Testis (tissue), 2 donors: ENCODE results near the gene GSDME.

Experiments
- CTCF ChIP-seq, 3 experiments: fragments of 450-650 bp in 2 of 3; fragments of 200-600 bp in 1 of 3; sonication (generic) in 1 of 3; IDR thresholded peaks; one replicate each; pipeline ENCODE4 v1.5.1; 2016 to 2019; ENCODE audit warnings: antibody characterized with exemption in 3 of 3, mild to moderate bottlenecking in 2 of 3, moderate library complexity in 1 of 3
- POLR2A ChIP-seq: fragments of 450-650 bp; IDR thresholded peaks from one replicate; pipeline ENCODE4 v1.6.1; 2017; ENCODE audit warnings: antibody characterized with exemption, mild to moderate bottlenecking, moderate library complexity

GRCh38 chr7:24767878-24768569 is 10.8 kb upstream of the GSDME start:
- TF ChIP-seq CTCF (IDR thresholded peaks at IDR 0.05) = no peak
- no peak for TF ChIP-seq POLR2A
